ENCODE data around the gene RRP9. TPM values are rescaled to one million over a fixed set of nuclear protein-coding genes. Genes with fewer than 3 reads are reported as not detected.

Gene RRP9
- total RNA-seq, 1 experiment from 2014 or later, result 71.3 TPM

DNA sequence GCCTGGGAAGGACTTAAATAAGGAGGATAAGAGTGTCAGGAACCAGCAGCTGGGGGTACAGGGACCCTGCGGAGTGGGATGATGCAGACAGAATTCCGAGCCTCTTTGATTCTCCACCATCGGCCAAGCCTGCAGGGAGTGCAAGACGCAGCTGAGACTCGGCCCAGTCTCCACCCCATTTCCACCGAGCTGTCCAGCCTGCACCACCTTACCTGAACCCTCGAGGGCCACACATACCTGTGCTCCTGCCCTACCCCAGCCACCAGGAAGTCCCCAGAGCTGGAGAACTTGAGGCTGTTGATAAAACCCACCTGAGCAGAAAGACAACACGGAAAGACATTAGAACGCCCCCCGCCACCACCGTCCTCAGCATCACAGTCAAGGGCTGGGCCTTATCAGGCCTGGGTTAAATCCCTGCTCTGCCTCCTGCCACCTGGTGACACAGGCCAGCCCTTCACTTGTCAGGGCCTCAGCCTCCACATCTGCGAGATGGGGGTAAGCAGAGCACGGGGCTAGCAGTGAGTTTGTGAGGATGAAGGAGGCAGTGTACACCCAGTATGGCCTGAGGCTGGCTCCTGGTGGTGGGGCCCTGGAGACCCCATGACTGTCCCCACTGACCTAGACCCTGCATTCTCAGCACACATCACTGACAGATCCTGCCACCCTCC is 8.1 kb downstream of the RRP9 start:
- no peaks in the 10 kb centered on the region for H3K9me3 ChIP-seq (ENCODE audit: control insufficient read depth in 1 of 2, insufficient read depth in 1 of 2, low read depth in 1 of 2, low read length in 2 of 2)
- H3K4me1 ChIP-seq (ENCODE audit: control insufficient read depth in 1 of 2, insufficient read depth in 2 of 2, low read length in 2 of 2), result no peaks in the 10 kb centered on the region
- TF ChIP-seq FOSL1 (IDR thresholded peaks at IDR 0.05; ENCODE audit: low read depth), result no peak
- no peak for TF ChIP-seq ZNF274 (IDR thresholded peaks at IDR 0.05; ENCODE audit: low read depth, low read length)
- no peak for TF ChIP-seq CBX3 (IDR thresholded peaks at IDR 0.05; ENCODE audit: low read depth)
- TF ChIP-seq EZH2phosphoT487 (IDR thresholded peaks at IDR 0.05; ENCODE audit: borderline replicate concordance), result no peak
- TF ChIP-seq RAD21 (IDR thresholded peaks at IDR 0.05; ENCODE audit: low read depth), result no peak
- TF ChIP-seq EZH2 (IDR thresholded peaks at IDR 0.05), result no peak
- no peak for TF ChIP-seq YY1 (IDR thresholded peaks at IDR 0.05; ENCODE audit: extremely low read depth, insufficient replicate concordance, low read depth, low read length)
- TF ChIP-seq CEBPB (IDR thresholded peaks at IDR 0.05; ENCODE audit: low read depth), result no peak
- no peak for TF ChIP-seq ELF1 (IDR thresholded peaks at IDR 0.05; ENCODE audit: borderline replicate concordance, low read depth)
- TF ChIP-seq POLR2A (IDR thresholded peaks at IDR 0.05; ENCODE audit: borderline replicate concordance, extremely low read depth, insufficient read depth, insufficient read length), result no peak
- no peak for TF ChIP-seq SP1 (IDR thresholded peaks at IDR 0.05; ENCODE audit: low read depth)
- no peak for TF ChIP-seq JUND (IDR thresholded peaks at IDR 0.05)
- H3K79me2 ChIP-seq (ENCODE audit: insufficient read depth, low read length), result peaks cover 20% of the 10 kb centered on the region
- ATAC-seq, result no peak
- no peak overlapping the region for H3K4me2 ChIP-seq (ENCODE audit: low read length)
- no peak overlapping the region for H3K27ac ChIP-seq (ENCODE audit: low read depth, low read length)
- no peaks in the 10 kb centered on the region for H3K9me2 ChIP-seq (ENCODE audit: insufficient read depth)
- no peak overlapping the region for H3K4me3 ChIP-seq (replicated peaks in 1 of 2; ENCODE audit: low read depth in 1 of 2, low read length in 2 of 2)
- ChIA-PET RAD21 (ENCODE audit: low non-redundant PET in 1 of 2, low total read pairs in 2 of 2, uncharacterized antibody in 2 of 2, unreplicated experiment in 2 of 2) (no interaction called here), POLR2A (interaction anchor here (1.8 kb wide), 1 partner anchor 8 kb away, joined by 4 read pairs; the partner anchor contains the start of gene RRP9), CTCF (no interaction called here)
- intact Hi-C loops (cut with micrococcal nuclease), result no loop called here
- no peaks in the 10 kb centered on the region for H4K20me1 ChIP-seq (ENCODE audit: insufficient read depth)
- BruUV-seq (replicated peaks), result no TSS peak
- no peak overlapping the region for H2AFZ ChIP-seq (ENCODE audit: low read depth, low read length, poor library complexity, severe bottlenecking)
- H3K36me3 ChIP-seq (ENCODE audit: control insufficient read depth in 1 of 2, insufficient read depth in 2 of 2, low read length in 2 of 2), result peaks cover 29 to 57% of the 10 kb centered on the region in 2 experiments
- no peak for DNase-seq (ENCODE audit: low read depth, low spot score)
- H3K27me3 ChIP-seq (ENCODE audit: insufficient read depth, low read length), result no peaks in the 10 kb centered on the region
- no peak overlapping the region for H3K9ac ChIP-seq (ENCODE audit: low read length)
